COLO829 (cell line): ENCODE results near the gene GALNT13.
"Not testable (repeated sequence)": the region's sequence is repeated elsewhere in the genome, so short reads cannot be mapped to it uniquely, and the experiment has no call there.

Experiments
- DNase-seq: peaks from one replicate; pipeline ENCODE4 v3.0.0; 2012; ENCODE audit warnings: low spot score

The GALNT13 gene

DNA sequence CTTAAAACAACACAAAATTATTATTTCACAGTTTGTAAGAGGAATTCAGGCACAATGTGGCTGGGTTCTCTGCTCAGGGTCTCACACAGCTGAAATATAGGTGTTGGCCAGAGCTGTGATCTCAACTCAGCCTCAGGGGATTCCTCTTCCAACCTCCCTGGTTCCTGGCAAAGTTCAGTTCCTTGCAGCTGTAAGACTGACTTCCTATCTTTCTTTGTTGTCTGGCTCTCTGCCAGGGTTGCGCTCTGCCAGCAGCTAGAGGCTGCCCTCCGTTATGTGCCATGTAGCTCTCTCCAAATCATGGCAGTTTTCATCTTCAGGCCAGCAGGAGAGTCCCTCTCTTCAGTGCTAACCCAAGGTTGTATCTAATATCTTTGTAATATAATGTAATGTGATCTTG, 554.3 kb downstream of the GALNT13 start:
- DNase-seq = peak; percentile 42

DNA sequence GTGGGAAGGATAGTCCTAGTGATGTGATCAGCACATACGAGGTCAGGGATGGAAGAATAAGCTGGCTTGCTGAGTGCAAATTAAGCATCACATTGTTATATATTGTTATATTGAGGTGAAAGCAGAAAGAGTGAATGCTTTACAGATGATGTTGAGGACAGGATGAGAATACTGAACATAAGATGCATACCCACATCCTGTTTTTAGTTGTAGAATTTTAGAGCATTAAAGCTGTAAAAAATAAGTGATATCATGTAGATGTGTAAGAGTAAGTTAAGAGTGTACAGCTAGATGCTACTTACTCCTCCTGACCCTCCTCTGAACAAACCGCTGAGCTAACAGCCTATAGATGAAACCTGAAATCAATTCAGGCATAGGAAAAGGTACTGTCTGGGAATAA, 555.7 kb downstream of the GALNT13 start:
- no peak for DNase-seq

DNA sequence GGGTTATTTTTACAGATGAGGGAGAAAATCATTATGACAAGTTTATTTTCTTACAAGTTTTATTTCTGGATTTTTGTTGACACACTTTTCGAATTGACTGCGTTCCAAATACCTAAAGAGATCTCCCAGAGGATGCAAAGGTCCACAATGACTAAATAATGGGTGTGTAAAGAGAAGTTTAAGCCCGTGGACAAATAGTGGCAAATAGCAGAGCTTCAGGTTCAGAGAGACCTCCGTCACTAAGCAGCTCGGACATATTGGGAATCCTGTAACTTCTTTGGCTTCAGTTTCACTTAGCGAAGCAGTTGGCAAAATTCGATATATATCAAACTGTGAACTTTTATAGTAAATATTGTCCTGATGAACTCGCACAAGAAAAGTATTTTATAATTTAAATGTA, 556.3 kb downstream of the GALNT13 start:
- DNase-seq = no peak

DNA sequence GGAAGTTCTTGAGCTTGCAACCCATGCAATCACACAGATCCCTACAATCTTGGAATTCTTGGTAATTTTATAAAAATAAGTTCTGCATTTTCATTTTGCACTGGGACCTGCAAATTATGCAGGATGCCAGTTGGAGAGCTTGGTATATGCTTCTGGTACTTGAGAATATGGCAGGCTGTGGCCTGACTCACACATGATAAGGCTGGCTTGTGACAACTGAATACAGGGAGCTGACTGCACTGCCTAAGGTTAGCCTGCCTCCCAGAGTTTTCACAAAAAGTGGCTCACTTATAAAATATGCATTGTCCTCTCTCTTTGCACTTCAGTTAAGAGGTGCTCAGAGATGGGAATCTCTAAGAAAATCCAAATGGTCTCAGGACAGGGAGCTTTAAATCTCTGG, 561.3 kb downstream of the GALNT13 start:
- DNase-seq = no peak

DNA sequence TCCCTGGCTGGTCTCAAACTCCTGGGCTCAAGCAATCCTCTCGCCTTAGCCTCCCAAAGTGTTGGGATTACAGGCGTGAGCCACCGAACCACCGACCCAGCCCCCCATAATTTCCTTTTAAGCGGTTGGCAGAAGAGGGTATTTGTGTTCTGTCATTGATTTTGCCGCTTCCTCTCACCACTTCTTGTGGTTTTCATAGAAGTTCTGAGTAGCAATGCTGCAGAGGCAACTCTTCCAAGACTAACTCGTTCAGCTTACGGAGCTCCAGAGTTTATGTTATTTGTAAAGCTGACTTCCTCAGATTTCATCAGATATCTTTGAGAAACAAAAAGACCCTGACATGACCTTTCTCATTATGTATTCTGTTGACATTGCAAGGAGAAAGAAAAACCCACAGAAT, 565.4 kb downstream of the GALNT13 start:
- no peak for DNase-seq

DNA sequence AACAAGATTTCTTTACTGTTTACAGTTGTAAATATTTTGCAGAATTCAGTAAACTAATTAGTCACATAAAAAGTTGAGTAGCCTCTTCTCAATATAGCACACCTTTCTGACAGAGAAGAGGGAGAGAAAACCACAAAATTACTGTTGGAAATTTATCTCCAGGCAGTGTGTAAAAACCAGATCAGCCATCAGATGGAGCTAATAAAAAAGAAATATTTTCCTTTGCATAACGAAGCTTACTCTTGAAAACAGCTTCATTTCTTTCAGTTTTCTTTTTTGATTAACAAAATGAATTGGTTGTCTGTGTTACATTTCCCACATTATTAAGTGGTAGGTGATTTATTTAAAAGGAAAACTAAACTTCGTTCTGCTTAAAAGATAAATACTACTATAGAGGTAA, 567.4 kb downstream of the GALNT13 start:
- no peak for DNase-seq

DNA sequence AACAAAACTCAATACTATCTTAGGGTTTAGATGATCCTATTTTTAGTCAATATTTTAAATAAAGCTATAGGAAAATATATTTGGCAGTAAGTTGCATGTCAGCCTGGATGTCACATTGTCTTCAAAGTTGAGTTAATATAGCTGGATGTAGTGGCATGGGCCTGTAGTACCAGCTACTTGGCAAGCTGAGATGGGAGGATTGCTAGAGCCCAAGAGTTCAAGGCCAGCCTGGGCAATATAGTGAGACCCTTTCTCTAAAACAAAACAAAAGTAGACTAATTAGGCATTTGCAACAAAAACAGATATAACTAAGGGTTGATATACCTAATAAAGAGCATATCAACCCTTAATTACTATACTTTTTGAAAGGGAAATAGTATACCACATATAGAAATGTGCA, 572.2 kb downstream of the GALNT13 start:
- DNase-seq = no peak

DNA sequence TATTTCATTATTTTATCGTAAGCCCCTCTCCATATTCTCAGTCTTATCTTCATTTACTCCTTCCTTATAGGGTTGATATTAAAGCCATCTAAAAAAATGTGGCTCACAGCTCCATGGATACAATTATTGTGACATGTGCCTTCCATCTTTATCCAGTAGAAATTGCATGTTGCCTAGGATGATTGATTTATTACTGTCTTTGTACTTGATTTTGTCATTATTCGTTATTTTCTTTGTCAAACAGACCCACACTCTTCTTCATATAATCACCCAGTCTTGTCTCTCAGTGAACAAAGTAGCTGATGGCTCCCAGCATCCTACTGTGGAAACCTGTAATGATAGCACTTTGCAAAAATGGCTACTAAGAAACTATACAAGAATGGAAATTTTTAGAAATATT, 574.6 kb downstream of the GALNT13 start:
- DNase-seq = no peak

DNA sequence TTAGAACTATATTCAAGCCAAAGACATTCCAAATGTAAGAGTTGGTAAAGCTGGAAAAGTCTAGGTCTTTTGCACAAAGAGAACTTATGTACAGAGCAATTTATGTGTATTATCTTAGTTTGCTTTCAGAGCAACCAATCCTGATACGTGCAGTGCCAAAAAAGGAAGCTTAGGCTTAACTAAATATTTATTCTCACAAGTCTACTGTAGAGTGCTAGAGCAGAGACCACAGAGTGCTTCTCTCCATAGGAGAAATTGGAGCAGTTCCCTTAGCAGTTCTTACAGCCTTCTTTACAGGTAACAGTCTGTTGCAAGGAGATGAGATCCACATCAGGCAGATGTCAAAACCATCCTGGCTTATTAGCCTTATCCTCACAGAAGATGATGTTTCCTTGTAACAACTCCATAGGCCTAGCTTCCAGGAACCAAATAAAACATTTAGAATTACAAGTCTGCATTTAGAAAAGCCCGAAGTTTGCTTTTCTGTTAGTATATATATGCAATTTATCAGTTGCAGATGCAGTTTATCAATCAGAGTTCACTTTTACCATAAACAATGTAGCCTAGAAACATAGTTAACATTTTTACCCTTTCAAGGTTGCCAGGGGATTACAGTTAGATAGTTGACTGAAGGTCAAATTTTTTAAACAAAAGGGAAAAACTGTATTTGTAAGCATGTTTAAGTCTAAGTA, 576.2 kb downstream of the GALNT13 start:
- DNase-seq = no peak

DNA sequence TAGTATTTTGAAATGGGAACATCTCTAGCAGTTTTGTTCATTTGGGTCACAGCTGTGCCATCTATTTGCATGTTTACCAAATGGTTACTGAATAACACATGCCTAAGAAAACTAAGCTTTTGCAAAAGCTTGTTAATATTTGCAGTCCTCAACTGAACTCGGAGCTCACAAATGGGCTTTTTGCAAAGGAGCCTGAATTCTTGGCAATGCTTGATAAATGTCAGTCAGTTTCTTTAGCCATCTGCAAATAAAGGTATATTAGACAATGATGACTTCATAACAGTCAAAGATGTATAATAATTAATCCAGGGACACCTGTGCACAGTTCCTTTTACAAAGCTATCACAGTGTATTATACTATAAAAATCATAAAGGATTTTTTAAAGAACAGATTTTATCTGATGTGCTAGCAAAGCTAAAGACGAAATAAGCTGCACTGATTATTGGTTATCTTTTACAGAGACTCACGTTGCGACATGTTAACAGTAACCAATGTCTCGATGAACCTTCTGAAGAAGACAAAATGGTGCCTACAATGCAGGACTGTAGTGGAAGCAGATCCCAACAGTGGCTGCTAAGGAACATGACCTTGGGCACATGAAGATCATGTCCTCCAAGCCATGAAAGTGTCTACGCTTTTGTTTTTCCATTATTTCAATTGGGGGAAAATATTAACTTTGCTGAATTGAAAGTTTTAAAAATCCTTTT, 578.4 kb downstream of the GALNT13 start:
- no peak for DNase-seq

DNA sequence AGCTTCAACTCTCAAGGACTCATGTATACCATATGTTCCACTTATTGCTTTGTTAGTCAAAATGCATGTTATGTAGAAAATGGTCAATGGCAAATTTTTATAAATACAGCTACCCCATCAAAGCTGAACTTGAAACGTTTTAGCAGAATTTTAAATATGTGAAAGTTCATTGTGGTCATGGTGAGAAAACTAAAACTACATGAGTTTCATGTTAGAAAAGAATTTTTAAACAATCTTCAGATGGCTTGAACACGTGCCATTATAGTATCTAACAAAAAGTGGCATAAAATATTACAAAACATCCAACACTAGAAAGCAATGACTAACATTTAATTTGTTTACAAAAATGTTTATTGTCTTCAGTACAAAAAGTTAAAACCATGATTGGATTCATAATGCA, 580.7 kb downstream of the GALNT13 start:
- DNase-seq = no peak

DNA sequence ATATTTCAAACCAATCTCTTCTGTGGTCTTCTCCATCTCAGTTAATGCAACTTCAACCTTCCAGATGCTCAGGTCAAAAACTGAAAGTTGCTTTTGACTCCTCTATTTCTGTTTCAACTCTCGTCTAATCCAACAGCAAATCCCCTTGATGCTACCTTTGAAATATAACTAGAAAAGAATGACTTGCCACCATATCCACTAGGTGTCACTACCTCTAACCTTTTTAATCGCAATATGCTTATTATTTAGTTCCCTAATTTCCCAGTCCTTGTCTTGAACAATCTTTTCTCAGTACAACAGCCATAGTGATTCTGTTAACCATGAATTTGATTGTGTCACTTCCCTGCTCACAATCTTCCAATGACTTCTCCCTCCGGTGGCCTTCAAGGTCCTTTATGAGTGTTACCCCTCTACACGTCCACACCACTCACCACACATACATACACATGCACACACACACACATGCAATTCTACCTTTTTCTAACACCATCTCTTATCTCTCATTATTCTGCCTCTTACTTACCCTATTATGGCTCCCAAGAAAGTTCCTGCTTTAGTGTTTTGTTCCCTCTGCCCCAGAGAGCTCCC, 581.3 kb downstream of the GALNT13 start:
- peak; percentile 22 for DNase-seq

DNA sequence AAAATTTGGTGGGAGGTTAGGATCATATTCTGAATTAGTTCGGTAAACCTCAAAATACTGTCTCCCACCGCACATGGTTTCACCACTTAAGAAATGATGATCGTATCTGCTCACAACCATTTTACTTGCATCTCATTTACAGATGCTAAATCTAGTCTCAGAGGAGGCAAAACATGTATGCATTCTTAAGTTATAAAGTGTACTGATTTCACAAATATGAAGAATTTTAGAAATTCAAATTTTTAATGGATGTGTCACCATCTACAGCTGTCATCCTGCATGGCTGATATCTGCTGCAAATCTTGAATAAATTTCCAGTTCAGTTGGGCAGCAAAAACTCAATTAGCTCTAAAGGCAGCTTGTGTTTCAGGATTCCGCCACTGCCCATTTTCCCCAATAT, 583.4 kb downstream of the GALNT13 start:
- DNase-seq = no peak

DNA sequence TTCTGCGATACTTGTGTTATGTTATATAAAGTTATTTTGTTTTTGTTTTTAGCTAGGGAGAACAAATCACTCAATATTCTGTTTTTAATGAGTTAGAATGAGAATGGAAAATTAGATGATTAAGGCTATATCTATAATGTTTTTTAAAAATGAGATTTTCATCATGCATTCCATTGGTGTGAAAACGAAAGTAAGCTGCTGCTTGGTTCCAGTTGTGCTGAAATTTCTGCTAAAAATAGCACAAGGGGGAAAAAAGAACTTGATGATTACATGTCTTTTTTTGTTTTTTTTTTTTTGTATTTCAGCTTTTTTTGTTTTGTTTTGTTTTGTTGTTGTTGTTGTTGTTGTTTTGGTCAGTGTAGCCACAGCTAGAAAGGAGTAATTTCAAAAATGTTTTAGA, 584.1 kb downstream of the GALNT13 start:
- DNase-seq = no peak

DNA sequence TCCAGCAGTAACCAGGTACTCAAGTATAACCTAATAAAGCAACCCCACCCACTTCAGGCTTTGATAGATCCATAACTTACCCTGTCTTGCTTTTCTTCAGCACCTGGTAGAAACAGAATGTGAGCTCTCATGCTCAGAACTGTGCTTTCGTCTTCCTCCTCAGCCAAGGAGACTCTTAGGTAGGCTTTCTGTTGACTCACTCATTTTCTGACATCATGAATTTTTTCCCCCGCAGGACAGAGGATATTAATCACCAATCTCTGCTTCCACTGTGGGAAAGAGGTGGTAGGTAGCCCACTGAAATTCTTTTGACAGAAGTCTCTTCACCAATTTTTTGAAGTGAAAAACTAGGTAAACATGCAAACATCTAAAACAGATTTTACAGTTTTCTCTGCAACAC, 585.6 kb downstream of the GALNT13 start:
- DNase-seq = no peak

DNA sequence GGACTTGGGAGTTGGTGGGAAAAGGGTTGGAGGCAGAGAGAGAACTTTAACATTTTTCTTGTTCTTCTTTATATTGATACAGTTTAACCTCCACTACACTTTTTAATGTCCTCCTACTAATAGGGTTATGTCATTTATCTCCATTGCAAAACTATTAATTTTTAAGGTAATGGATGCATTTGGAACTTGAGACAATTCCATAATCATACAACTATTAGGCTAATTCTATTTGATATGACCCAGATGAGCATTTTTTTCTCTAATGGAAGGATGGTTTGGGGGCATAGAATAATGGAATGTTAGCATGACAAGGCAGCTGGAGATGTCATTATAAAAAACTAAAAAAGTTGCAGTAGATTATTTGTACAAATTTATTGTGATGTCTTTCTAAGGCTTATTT, 587.6 kb downstream of the GALNT13 start:
- DNase-seq = no peak

DNA sequence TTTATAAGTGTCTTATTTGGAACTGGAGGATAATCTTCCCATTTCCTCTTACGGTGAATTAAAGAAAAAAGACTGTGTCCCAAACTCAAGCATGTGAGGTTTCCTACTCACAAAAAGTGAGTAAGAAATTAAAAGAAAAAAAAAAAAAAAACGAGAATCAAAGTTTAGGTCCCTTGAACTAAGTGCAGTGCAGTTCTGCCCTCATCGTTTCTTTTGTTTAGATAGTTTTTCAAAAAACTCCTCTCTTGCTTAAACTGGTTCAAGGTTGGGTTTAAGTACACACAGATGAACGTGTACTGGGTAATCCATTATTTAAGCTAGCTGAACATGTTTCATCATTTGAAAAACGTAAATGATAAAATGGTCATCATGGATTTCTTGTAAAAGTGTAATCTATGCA, 590.9 kb downstream of the GALNT13 start:
- DNase-seq = no peak

DNA sequence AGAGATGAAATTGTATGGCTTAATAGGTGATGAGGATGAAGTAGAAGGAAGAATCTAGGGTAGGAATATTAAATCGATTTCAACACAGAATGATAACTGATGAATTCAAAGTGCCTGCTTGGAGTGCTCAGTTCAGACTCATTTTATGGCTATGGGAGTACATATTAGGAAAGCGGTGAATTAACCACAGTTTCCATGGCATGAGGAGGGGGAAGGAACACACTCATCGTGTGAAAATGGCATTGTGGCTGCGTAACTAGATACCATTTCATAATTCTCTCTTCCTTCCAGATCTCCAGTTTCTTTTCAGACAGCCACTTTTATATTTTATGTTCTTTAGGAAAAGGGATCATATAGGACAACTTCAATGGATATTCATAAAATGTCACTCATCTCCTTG, 594.5 kb downstream of the GALNT13 start:
- DNase-seq = no peak

DNA sequence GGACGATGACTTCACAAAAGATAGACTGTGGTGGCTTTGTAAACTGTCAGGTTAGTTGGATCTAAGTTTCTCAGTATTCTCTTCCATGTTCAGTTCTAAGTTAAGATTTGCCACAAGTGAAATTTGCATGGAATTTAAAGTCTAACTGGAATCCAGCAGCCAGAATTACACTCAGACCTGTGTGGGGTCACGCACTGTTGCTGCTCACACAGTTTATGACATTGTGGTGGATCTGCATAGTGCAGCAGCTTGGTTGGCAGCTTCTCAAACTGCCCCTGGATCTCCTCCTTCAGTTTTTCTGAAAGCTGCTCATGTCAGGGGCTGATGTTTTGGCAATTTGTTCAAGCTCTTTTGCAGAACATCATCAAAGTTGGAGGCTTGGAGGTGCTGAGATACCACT, 598.7 kb downstream of the GALNT13 start:
- DNase-seq = no peak

DNA sequence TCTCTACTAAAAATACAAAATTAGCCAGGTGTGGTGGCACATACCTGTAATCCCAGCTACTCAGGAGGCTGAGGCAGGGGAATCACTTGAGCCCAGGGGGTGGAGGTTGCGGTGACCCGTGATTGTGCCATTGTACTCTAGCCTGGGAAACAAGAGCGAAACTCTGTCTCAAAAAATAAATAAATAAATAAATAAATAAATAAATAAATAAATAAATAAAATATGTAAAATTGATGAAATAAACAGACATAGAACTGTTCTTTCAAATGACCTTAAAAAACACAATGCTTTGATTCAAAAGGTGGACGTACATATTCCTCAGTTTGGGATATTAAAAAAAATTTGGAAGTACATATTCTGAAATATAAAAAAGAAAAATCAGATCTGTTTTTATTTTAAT, 599.8 kb downstream of the GALNT13 start:
- not testable (repeated sequence) for DNase-seq

DNA sequence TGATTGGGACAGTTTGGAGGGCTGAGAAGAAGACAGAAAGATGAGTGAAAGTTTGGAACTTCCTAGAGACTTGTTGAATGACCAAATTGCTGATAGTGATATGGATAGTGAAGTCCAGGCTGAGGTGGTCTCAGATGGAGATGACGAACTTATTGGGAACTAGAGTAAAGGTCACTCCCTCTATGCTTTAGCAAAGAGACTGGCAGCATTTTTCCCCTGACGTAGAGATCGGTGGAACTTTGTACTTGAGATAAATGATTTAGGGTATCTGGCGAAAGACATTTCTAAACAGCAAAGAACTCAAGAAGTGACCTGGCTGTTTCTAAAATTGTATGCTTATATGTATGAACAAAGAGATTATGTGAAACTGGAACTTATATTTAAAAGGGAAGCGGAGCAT, 605.6 kb downstream of the GALNT13 start:
- no peak for DNase-seq

DNA sequence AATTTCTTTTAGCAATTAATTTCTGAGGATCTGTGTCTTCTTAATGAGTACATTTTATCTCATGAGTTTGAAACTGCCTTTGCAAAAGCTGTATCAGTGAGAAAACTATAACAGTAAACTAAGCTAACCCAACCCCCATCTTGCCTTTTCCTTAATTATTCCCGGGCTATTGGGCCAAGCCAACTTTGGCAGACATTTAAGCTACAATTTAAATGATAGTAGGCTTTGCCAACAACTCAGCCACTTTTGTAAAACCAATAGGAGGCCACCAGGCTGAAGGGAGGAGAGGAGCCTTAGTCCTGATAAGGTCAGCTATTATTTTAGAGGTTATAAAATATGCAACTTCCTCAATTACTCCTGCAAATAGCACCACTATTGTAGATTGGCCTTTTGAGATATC, 608.8 kb downstream of the GALNT13 start:
- no peak for DNase-seq

DNA sequence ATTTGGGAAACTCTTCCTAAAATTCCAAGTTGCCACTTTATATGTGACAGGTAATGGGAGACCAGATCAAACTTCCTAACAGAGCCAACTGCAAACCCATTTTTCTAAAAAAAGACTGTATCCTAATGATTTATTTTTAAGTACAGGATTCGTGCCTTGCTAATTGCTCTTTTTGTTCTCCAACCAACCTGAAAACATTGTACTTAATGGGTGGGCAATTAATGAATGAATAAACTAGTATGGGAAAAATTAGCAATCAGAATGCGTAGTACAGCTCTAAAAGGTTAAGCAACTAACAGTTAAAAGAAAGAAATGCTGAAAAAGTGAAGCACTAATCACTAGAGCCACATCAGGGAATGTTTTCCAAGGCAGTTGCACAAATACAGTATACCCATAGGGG, 609.6 kb downstream of the GALNT13 start:
- DNase-seq = no peak
